Myocyte (in vitro differentiated cells): ENCODE results near the gene CLEC2D. TPM values are rescaled to one million over a fixed set of nuclear protein-coding genes. Genes with fewer than 3 reads are reported as not detected.
"Not testable (repeated sequence)": the region's sequence is repeated elsewhere in the genome, so short reads cannot be mapped to it uniquely, and the experiment has no call there.

ENCODE experiments used
- DNase-seq: peaks from one replicate; pipeline ENCODE4 v3.0.0-alpha.2; 2012; ENCODE audit warnings: low read depth
- polyA plus RNA-seq: library from polyadenylated mRNA; unstranded; fragments of >200 nt; gene quantifications from one replicate; pipeline ENCODE4 v1.2.1, GENCODE V29; 2012; ENCODE audit warnings: missing spikeins
- total RNA-seq: library from RNA; depleted of rRNA; stranded (reverse); fragments of >200 nt; gene quantifications from 2 replicates; pipeline ENCODE4 v1.2.3, GENCODE V29; 2014

Gene CLEC2D, protein sequence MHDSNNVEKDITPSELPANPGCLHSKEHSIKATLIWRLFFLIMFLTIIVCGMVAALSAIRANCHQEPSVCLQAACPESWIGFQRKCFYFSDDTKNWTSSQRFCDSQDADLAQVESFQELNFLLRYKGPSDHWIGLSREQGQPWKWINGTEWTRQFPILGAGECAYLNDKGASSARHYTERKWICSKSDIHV
- total RNA-seq = 4.2 and 6.6 TPM in 2 replicates
- polyA plus RNA-seq = 7.6 TPM

DNA sequence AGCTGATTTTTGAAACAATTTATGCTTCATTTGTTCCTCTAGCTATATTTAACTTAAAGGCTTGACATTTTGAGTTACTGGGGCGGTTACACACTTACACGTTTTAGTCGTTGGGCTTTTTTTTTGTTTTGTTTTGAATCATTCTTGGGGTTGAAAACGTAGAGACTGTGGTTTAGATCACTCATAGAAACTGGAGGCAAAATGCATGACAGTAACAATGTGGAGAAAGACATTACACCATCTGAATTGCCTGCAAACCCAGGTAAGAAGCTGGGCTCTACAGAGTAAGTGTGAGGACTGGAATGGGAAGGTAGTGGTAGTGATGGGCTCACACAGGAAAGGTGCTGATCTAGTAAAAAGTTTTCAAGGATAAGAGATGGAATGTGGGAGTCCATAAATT, at the start of gene CLEC2D:
Gene CLEC2D, plus strand, starts transcription at position 180 of the 400 bp plus-strand sequence. Its CDS starts 22 bp downstream, at position 202.
- no peak for DNase-seq

DNA sequence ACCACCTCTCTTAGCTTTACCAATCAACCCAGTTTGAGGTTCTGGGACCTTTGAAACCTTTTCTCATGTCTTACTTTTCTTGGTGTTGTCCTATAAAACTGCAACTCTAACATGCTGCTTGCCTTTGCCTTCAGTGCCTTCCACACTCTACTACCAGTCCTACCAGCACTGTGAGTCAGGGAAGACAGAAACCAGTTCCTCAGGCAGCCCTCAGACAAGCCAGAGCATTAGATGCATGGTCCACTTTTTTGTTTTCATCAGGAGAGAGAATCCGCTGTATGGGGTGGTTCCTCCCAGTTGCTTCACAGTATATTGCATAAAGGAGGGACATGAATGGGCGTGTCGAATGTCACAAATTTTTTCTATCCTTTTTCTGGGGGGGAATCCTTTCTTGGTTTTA, 44.5 kb upstream of the CLEC2D start:
- no peak for DNase-seq

DNA sequence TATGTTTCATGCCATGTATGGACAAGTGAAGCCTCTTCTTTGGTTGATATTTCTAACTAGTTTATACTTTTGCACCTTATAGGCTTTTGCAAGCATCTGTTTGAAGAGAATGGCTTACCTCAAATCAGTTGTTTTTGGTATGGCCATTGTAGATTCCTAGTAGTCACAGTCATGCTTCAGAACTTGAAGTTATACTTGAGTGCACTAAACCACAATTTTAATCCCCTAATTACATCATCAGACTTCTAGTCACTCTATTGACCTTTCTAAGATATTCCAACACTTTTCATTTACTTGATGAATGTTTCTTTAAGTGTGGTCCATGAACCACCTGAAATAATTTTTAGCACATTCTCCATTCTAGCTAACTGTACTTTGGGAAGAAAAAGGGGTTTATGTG, 43.2 kb upstream of the CLEC2D start:
- no peak for DNase-seq

DNA sequence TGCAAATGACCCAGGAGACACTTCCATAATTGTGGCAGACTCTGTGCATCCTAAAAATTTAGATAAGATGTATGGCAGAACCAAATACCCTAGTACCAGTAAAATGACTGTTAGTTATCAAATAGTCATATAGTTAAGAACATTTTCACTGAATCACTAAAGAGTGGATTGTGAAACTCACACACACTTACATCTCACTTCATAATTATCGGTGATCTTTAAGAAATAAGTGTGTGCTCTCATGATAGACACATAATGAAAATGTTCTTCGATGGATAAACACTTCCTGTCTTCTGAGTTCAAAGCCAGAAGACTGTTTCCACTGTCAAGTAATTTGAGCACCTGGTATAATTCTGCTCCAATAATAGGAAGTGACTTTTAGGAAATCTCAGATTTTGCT, 42.7 kb upstream of the CLEC2D start:
- DNase-seq = no peak

DNA sequence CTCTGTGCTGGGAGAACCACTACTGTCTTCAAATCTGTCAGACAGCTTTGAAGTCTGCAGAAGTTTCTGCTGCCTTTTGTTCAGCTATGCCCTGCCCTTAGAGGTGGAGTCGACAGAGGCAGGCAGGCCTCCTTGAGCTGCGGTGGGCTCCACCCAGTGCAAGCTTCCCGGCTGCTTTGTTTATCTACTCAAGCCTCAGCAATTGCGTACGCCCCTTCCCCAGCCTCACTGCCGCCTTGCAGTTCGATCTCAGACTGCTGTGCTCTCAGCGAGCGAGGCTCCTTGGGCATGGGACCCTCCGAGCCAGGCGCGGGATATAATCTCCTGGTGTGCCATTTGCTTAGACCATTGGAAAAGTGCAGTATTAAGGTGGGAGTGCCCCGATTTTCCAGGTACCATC, 36.7 kb upstream of the CLEC2D start:
- no peak for DNase-seq

DNA sequence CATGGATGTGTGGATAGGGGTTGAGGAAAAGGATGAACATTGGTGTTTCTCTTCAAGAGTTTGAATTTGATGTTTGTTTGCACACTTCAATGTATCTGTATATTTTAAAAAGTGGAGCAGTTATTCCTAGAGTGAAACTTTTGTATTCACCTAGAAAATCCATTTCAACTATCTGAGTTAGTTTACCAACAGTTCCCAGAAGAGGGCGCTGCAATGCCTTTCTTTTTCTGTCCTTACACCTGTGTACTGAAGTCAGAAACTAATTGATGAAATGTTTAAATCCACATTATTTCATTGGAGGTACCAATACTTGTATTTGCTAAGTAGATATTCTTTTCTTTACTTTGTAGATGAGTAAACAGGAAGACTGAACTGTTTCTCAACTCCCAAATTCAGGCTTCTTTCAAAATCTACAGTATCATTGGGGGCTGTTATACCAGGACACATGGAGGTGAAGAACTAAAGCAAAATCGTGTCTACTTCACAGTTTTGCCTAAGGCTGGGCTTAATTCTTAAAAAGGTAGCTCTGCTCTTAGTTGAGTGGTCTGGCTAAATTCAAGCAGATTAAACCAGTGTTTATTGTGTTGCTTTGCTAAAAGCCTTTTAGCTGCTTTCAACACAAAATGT, 35.2 kb upstream of the CLEC2D start:
- DNase-seq = peak; percentile 60

DNA sequence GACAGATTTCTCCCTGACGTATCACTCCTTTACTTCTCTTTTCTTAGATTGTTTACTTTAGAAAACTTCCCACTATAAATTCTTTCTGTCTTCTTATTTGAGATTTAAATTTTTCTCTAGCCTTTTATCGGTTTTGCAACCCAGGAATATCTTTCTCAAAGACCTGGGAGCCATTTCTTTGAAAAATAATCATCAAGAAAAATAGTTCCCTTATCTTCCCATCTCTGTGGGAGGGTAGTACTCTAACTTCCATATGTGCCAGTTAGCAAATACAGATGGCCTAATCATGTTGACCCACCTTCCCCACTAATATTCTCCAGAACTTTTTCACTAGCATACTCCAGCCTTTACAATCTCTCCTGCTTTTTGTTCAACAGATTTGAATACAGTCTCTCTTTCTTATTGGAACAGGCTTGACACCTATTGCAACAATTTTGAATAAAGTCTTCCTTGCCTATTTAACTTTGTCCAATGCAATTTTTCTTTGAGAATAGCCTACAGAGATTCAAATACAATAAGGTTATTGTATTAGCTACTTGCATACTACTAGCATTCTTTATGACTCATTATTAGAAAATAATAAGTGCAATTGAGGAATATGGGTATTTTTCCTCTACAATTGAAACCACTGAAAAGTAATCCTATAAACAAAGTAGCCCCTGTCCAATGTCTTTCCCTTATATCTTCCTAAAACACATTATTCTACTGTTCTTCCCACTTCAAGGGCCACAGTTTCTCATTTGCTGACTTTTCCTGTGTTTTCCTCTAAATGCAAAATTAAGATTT, 34.4 kb upstream of the CLEC2D start:
- no peak for DNase-seq

DNA sequence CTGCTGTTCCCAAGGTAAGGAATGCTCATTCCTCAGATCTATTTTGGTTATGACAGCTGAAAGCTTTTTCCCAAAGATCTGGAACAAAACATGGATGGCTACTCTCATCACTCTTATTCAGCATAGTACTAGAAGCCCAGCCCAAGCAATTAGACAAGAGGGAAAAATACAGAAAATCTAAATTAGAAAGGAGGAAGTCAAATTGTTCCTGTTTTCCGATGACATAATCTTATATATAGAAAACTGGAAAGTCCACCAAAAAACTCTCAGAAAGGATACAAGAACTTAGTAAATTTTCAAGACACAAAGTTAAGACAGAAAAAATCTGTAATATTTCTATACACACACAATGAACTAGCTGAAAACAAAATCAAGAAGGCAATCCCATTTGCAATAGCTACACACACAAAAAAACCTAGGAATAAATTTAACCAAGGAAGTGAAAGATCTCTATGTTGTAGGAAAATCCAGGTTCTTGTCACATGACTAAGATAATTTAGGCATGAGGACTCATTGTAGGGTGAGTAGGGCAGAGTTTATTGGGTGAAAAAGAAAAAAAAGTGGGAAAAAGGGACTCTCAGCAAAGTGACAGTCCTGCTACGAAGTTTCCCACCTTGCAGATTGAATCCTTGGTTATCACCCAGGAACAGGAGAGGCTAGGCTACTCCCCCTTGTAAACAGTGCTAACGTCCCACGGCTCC, 33.2 kb upstream of the CLEC2D start:
- DNase-seq = no peak

DNA sequence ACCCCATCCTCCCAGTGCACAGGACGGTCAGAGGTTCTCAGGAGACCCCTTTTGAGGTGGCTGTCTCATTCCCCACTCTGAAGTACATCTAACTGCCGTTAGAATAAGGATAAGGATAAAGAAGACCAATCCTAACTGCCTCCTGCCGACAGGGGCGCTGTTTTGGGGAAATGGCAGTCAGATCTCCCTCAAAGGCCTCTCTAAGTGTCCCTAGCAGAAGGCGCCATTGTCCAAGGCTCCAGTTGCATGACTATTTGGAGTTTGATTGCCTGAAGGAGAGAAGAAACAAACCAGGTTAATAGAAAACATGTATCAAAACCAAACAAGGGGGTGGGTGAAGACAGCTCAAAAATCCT, 32.7 kb upstream of the CLEC2D start:
- no peak for DNase-seq

DNA sequence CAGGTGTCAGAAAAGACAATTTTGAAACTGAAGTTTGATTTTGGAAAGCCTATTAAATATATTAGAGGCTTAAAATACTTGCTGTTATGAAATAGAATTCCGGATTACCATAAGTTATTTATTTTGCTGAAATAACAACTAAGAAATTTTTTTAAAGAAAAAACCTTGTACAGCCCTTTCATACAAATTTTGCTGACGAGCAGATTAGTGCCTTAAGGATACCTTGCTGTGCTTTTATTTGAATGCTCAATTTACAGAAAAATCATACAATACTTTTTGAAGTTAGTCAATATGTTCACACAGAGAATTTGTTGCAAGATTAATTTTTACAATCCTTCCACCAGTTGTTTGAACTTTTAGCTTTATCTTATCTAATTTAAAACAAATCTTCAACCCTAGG, 29.5 kb upstream of the CLEC2D start:
- DNase-seq = no peak

DNA sequence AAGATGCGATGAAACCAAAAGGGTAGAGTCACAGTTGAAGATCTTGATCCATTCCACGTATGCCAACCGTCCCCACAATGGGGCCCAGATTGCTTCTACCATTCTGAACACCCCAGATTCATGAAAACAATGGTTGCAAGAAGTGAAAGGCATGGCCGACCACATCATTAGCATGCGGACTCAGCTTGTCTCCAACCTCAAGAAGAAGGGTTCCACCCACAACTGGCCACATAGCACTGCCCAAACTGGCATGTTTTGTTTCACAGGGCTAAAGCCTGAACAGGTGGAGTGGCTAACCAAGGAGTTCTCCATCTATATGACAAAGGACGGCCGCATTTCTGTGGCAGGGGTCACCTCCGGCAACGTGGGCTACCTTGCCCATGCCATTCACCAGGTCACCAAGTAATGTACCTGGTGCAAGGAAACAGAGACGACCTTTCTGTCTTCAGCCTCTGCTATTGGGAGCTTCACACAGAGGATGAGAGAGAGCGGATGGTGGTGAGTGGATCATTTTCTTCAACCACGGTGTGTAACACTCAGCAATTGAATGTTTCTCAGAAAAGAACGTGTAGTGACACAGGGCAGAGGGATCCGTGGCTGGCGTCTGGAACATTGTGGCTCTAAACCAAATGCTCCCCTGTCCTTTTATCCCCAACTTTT, 26.8 kb upstream of the CLEC2D start:
- no peak for DNase-seq

DNA sequence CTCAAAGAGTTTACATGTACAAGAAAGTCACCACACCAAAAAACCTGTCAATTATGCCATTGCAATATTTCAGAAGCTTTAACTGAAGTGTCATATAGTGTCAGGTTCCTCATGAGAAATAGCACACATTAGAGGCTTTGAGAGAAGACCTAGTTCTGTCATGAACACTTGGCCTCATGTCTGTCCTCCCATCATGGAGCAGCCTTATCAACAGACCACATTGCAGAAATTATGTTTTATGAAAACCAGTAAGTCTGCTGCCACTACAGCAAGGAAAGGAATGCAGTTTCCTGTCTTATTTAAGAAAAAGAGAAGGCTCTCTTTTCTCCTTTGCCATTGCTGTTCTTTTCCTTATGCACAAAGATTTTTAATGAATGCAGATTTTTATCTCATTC, 26.2 kb upstream of the CLEC2D start:
- no peak for DNase-seq

DNA sequence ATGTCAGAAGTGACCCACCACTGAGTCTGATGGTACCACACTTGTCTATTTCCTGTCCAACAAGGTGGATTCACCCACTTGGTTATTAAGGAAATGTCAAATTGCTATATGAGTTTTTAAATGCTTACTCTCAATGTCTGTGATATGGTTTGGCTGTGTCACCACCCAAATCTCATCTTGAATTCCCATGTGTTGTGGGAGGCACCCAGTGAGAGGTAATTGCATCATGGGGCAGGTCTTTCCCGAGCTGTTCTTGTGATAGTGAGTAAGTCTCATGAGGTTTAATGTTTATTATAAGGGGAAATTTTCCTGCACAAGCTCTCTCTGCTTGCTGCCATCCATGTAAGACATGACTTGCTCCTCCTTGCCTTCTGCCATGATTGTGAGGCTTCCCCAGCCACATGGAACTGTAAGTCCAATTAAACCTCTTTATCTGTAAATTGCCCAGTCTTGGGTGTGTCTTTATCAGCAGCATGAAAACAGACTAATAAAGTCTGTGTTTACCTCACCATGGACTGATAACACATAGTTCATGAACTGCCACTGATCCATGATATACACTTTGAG, 24.4 kb upstream of the CLEC2D start:
- DNase-seq = not testable (repeated sequence)

DNA sequence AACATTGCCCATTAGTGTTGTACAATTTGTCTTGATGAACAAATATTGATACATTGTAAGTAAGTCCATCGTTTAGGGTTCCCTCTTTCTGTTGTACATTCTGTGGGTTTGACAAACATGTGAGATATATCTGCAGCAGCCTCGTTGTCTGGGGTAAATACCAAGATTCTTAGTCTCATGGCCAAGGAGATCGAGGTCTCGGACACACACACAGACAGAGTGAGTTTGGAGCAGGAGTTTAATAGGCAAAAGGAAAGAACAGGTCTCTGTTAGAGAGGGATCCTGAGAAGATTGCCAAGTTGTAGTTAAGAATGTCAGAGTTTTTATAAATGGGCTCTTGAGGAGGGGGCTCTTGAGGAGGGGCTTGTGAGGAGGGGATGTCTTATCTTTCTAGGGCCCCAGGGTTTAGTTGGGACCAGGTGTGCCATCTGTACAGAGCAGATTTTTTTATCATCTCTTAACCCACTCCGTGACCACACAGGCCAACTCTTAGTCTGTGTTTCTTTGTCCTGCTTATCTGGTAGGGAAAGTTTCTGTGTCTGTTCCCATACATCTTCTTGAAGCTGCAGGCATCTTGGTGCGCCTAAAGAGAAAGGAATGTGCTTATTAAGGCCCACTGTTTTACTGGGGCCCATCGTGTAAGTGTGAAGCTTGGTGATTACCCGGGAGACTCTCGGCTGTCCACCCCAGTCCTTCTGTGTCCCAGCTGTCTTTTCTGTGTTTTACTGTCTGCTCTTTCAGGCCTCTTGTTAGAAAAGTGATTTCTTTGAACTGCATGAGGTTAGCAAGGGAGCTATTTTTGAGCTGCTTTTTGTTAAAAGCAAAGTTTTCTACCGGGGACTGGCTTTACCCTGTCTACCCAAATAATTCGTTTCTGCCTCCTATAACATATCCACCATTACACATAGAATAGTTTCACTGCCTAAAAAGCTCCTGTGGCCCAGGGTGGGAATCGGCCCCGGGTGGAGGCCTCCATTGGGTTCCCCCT, 22.4 kb upstream of the CLEC2D start:
- DNase-seq = peak; percentile 6

DNA sequence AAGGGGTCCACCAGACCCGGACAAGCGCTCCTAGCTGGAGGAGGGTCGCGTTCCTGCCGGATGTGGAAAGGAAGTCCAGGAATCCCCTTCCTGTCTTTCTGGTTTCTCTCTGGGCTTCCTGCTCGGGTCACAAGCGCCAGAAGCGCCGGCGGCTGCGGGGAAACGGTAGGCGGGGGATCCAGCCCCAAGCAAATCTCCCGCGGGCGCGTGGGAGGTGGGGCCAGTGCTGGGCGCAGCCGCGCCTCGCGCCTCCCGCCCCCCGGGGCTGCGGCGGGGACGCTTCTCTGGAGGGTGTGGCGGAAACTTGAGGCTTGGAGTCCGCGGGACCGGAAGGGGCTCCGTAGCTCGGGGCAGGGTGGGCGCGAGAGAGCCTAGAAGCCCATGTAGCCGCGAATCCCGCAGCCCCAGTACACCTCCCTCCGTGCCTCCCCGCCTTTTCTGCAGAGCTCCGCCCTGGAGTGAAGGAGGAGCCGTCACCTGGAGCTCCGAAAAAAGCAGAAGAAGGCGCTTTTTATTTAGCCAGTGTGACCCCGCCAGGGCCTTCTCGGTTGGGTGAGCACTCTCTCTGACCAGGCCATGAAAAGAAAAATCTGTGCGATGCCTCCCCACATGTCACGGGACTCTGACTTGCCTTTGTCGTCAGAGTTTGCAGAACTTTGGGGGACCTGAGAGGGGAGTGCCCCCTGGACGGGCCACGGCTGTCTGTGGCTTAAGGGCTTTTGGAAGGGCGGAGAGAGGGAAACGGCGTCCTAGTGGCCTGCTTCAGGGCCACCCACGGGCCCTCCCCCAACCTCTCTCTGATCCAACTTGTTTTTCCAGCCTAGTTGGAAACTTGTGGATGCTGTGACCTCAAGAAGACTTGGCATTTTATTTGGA, 21.4 kb upstream of the CLEC2D start:
- peak; percentile 86 for DNase-seq

DNA sequence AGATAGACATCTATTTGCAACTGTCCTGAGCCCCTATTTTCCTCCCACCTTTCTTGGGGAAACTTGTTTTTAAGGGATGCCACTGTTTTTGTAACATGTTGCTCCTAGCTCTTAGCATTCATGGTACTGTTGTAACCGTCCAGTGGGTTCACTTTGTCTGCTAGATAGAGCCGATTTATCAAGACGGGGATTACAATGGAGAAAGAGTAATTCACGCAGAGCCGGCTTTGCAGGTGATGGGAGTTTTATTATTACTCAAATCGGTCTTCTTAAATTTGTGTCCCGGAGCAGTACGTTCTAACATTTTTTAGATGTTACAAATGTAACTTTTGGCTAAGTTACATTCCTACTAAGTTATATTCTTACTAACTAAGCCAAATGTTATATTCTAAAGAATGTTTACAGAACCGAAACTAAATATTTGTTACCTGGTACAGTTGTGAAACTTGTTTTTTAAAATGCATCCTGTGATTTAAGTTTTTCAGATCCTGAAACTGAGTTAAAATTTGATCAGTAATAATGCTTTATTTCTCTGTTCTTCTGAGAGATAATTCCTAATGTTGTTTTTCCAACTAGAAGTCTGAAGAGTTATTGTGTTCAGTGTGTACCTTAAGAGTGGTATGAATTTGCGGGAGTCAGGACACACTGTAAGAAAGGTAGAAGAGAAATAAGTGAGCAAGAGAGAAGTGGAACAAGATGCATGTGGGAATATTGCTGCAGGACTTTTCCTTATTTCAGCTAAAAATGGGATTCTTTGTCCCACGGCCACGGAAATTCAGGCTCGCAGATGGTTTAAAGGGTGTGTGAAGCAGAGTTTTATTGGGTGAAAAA, 20.6 kb upstream of the CLEC2D start:
- DNase-seq = no peak

DNA sequence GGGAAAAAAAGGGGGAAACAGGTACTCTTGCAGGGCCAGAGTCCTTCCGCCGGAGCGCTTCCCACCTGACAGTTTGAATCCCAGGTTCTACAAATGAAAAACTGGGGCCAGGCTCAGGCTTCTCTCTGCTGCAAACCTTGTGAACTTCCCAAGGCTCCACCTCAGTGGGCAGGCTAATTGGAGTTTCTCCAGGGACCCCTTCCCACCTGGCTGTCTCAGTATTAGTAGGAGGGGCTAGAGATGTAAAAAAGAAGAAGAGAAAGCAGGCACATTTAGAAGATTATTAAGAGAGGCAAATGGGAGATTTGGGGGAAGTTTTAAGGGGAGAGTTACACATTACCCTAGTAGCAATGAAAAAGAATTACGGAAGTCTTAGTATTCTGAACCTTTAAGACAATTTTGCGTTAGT, 20.0 kb upstream of the CLEC2D start:
- no peak for DNase-seq

DNA sequence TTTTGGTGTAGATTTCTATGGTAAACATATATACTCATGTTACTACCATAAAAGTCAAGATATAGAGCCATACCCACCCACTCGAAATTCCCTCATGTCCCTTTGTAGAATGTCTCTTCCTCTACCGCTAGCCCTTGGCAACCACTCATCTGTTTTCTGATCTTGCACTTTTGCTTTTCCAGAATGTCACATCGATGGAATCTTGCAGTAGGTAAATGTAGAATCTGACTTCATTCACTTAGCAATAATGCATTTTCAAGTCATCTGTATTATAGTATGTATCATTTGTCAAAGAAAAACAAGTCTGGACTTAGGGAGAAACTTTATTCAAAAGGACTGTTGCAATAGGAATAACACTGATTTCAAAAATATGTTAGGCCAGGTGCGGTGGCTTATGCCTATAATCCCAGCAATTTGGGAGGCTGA, 19.3 kb upstream of the CLEC2D start:
- peak; percentile 5 for DNase-seq
